ENCODE results near the gene DNHD1. TPM values are rescaled to one million over a fixed set of nuclear protein-coding genes. Genes with fewer than 3 reads are reported as not detected.

The DNHD1 gene
- total and polyA plus RNA-seq, 9 of the 15 experiments (the other 6 are each of a cell fraction or from before 2014, with no cell fraction given), result 0.82 to 9.7 (median 3.8) TPM

- TF ChIP-seq, protein P1, sequence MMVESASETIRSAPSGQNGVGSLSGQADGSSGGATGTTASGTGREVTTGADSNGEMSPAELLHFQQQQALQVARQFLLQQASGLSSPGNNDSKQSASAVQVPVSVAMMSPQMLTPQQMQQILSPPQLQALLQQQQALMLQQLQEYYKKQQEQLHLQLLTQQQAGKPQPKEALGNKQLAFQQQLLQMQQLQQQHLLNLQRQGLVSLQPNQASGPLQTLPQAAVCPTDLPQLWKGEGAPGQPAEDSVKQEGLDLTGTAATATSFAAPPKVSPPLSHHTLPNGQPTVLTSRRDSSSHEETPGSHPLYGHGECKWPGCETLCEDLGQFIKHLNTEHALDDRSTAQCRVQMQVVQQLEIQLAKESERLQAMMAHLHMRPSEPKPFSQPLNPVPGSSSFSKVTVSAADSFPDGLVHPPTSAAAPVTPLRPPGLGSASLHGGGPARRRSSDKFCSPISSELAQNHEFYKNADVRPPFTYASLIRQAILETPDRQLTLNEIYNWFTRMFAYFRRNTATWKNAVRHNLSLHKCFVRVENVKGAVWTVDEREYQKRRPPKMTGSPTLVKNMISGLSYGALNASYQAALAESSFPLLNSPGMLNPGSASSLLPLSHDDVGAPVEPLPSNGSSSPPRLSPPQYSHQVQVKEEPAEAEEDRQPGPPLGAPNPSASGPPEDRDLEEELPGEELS (CRISPR knock-in tag; IDR thresholded peaks at IDR 0.05; ENCODE audit: borderline replicate concordance), result no peak
- TF ChIP-seq FOXA1 (IDR thresholded peaks at IDR 0.05; ENCODE audit: borderline replicate concordance) (no peak), ZNF695 (CRISPR knock-in tag; IDR thresholded peaks at IDR 0.05) (no peak), ZC3H4 (CRISPR knock-in tag; IDR thresholded peaks at IDR 0.05; ENCODE audit: borderline replicate concordance) (no peak), THRAP3 (IDR thresholded peaks at IDR 0.05; ENCODE audit: borderline replicate concordance) (no peak), MAZ (CRISPR knock-in tag; conservative IDR thresholded peaks at IDR 0.05 in 1 of 2, IDR thresholded peaks at IDR 0.05 in 1 of 2) (peak; percentile 44 to 59), CBFA2T3 (IDR thresholded peaks at IDR 0.05) (peak; percentile 22; the same call in 1 of the 2 replicates), XRCC3 (IDR thresholded peaks at IDR 0.05) (no peak), NCOR1 (IDR thresholded peaks at IDR 0.05) (peak; percentile 35; the same call in 1 of the 2 replicates), ARNT (IDR thresholded peaks at IDR 0.05) (peak in 1 of 2 experiments; percentile 70; a peak in 2 of 4 replicates), ZBTB1 (CRISPR knock-in tag; IDR thresholded peaks at IDR 0.05; ENCODE audit: borderline replicate concordance, low read depth) (no peak), ZNF124 (CRISPR knock-in tag; IDR thresholded peaks at IDR 0.05) (no peak), FOXJ2 (tag; IDR thresholded peaks at IDR 0.05) (peak; percentile 51; the same call in 1 of the 2 replicates), NCOA1 (IDR thresholded peaks at IDR 0.05; ENCODE audit: low read depth) (0 out of 2 replicates have a peak, but pooled peaks have one; percentile 24)
- TF ChIP-seq, protein P2, sequence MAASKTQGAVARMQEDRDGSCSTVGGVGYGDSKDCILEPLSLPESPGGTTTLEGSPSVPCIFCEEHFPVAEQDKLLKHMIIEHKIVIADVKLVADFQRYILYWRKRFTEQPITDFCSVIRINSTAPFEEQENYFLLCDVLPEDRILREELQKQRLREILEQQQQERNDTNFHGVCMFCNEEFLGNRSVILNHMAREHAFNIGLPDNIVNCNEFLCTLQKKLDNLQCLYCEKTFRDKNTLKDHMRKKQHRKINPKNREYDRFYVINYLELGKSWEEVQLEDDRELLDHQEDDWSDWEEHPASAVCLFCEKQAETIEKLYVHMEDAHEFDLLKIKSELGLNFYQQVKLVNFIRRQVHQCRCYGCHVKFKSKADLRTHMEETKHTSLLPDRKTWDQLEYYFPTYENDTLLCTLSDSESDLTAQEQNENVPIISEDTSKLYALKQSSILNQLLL (CRISPR knock-in tag; IDR thresholded peaks at IDR 0.05; ENCODE audit: borderline replicate concordance), result no peak
- TF ChIP-seq, protein P3, sequence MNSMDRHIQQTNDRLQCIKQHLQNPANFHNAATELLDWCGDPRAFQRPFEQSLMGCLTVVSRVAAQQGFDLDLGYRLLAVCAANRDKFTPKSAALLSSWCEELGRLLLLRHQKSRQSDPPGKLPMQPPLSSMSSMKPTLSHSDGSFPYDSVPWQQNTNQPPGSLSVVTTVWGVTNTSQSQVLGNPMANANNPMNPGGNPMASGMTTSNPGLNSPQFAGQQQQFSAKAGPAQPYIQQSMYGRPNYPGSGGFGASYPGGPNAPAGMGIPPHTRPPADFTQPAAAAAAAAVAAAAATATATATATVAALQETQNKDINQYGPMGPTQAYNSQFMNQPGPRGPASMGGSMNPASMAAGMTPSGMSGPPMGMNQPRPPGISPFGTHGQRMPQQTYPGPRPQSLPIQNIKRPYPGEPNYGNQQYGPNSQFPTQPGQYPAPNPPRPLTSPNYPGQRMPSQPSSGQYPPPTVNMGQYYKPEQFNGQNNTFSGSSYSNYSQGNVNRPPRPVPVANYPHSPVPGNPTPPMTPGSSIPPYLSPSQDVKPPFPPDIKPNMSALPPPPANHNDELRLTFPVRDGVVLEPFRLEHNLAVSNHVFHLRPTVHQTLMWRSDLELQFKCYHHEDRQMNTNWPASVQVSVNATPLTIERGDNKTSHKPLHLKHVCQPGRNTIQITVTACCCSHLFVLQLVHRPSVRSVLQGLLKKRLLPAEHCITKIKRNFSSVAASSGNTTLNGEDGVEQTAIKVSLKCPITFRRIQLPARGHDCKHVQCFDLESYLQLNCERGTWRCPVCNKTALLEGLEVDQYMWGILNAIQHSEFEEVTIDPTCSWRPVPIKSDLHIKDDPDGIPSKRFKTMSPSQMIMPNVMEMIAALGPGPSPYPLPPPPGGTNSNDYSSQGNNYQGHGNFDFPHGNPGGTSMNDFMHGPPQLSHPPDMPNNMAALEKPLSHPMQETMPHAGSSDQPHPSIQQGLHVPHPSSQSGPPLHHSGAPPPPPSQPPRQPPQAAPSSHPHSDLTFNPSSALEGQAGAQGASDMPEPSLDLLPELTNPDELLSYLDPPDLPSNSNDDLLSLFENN (IDR thresholded peaks at IDR 0.05; ENCODE audit: low read depth in 2 of 2, low read length in 2 of 2), result no peak
- TF ChIP-seq, protein P4, sequence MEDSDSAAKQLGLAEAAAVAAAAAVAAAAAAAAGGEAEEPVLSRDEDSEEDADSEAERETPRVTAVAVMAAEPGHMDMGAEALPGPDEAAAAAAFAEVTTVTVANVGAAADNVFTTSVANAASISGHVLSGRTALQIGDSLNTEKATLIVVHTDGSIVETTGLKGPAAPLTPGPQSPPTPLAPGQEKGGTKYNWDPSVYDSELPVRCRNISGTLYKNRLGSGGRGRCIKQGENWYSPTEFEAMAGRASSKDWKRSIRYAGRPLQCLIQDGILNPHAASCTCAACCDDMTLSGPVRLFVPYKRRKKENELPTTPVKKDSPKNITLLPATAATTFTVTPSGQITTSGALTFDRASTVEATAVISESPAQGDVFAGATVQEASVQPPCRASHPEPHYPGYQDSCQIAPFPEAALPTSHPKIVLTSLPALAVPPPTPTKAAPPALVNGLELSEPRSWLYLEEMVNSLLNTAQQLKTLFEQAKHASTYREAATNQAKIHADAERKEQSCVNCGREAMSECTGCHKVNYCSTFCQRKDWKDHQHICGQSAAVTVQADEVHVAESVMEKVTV (CRISPR knock-in tag; IDR thresholded peaks at IDR 0.05), result peak; percentile 49; the same call in 1 of the 2 replicates
- TF ChIP-seq, protein P5, sequence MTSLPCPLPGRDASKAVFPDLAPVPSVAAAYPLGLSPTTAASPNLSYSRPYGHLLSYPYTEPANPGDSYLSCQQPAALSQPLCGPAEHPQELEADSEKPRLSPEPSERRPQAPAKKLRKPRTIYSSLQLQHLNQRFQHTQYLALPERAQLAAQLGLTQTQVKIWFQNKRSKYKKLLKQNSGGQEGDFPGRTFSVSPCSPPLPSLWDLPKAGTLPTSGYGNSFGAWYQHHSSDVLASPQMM (CRISPR knock-in tag; IDR thresholded peaks at IDR 0.05), result no peak
Measured at GRCh38 chr11:6618117-6619003, 121.3 kb downstream of the DNHD1 start (continued).
